A673 (cell line): ENCODE results near the gene IL25. TPM values are rescaled to one million over a fixed set of nuclear protein-coding genes. Genes with fewer than 3 reads are reported as not detected.
"Not testable (repeated sequence)": the region's sequence is repeated elsewhere in the genome, so short reads cannot be mapped to it uniquely, and the experiment has no call there.

Source experiments
- BruUV-seq: library from RNA; stranded (reverse); fragments of 400-500 nt; replicated peaks from 2 replicates; lab custom pipeline; 2021; lab: Mats Ljungman, UMichigan
- CTCF ChIA-PET: fragments of 300-600 bp; sonication (Branson Sonifier 250); formaldehyde crosslinking; loops from one replicate; lab custom pipeline; 2022; ENCODE audit warnings: antibody characterized with exemption; lab: Charles Lee
- POLR2A ChIA-PET: fragments of 300-600 bp; sonication (Branson Sonifier 250); formaldehyde crosslinking; loops from one replicate; lab custom pipeline; 2022; ENCODE audit warnings: antibody characterized with exemption; ENCODE audit not compliant: low non-redundant PET; lab: Charles Lee
- DNase-seq: peaks from one replicate; pipeline ENCODE4 v3.0.0-alpha.2; 2015; ENCODE audit warnings: low spot score
- H3K27ac ChIP-seq: fragments of 200-600 bp; sonication (generic); 2 replicates; pipeline ENCODE4 v1.5.1; 2016; ENCODE audit warnings: mixed run types, low read depth, mild to moderate bottlenecking, mixed read lengths, antibody characterized with exemption, low read length; ENCODE audit not compliant: poor library complexity, severe bottlenecking
- H3K27me3 ChIP-seq: fragments of 200-600 bp; sonication (generic); replicated peaks from 2 replicates; pipeline ENCODE4 v1.6.1; 2017; ENCODE audit warnings: mixed run types, low read depth, mild to moderate bottlenecking, mixed read lengths, antibody characterized with exemption, low read length; ENCODE audit not compliant: insufficient read depth, poor library complexity
- H3K36me3 ChIP-seq: fragments of 200-600 bp; sonication (generic); 2 replicates; pipeline ENCODE4 v1.6.1; 2016; ENCODE audit warnings: mixed run types, mild to moderate bottlenecking, mixed read lengths, antibody characterized with exemption, low read length; ENCODE audit not compliant: insufficient read depth, poor library complexity, severe bottlenecking
- H3K4me1 ChIP-seq: fragments of 200-600 bp; sonication (generic); 2 replicates; pipeline ENCODE4 v1.6.1; 2017; ENCODE audit warnings: mixed run types, mild to moderate bottlenecking, mixed read lengths, antibody characterized with exemption, low read length; ENCODE audit not compliant: insufficient read depth, poor library complexity, severe bottlenecking
- H3K4me3 ChIP-seq: fragments of 200-600 bp; sonication (generic); 2 replicates; pipeline ENCODE4 v1.5.1; 2016; ENCODE audit warnings: low read depth, mixed run types, mild to moderate bottlenecking, mixed read lengths, low read length; ENCODE audit not compliant: poor library complexity, severe bottlenecking
- H3K9me3 ChIP-seq: fragments of 200-600 bp; sonication (generic); 2 replicates; pipeline ENCODE4 v1.6.1; 2016; ENCODE audit warnings: mixed run types, low read depth, mild to moderate bottlenecking, mixed read lengths, antibody characterized with exemption, low read length; ENCODE audit not compliant: poor library complexity, severe bottlenecking
- EZH2 ChIP-seq: fragments of 200-600 bp; sonication (generic); IDR thresholded peaks from 2 replicates; pipeline ENCODE4 v1.6.1; 2017; ENCODE audit warnings: borderline replicate concordance, low read depth, mild to moderate bottlenecking, mixed read lengths, antibody characterized with exemption, low read length; ENCODE audit not compliant: poor library complexity, severe bottlenecking
- intact Hi-C: fragments of 100-400 bp; cut with micrococcal nuclease; formaldehyde crosslinking; loops from one replicate; pipeline ENCODE4 v1.10.0; 2022; ENCODE audit not compliant: unreplicated experiment
- total RNA-seq: library from RNA; stranded (reverse); gene quantifications from 2 replicates; pipeline ENCODE4 v1.2.3, GENCODE V29; 2021
- TF ChIP-seq, protein P1 (sequence below): fragments of 300-800, 200-600 bp; sonication (generic); conservative IDR thresholded peaks from 2 replicates; pipeline ENCODE4 v1.5.1; 2017; ENCODE audit warnings: low read depth, mild to moderate bottlenecking, antibody characterized with exemption, low read length, moderate library complexity, mixed read lengths

Gene IL25
- total RNA-seq, 1 experiment from 2014 or later: not detected

DNA sequence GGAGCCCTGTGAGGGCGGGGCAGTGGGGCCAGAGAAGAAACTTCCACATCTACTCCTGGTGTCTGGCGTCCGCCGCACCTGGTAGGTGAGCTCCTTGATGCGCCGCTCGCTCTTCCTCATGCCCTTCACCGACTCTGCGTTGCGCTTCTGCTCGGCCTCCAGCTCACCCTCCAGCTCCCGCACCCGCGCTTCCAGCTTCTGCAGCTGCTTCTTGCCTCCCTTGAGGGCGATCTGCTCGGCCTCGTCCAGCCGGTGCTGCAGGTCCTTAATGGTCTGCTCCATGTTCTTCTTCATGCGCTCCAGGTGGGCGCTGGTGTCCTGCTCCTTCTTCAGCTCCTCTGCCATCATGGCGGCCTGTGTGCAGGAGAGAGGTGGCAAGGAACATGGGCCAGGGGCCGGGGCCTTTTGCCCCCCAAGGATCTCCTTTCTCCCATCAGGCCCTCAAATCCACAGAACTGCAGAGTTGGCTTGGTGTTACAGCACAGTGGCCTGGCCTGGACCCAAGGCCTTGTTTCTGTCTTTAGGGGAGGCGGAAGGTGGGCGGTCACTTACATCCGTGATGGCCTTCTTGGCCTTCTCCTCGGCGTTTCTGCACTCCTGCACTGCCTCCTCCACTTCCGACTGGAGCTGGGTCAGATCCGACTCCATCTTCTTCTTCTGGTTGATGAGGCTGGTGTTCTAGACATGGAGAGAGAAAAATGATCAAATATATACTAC, 11.9 kb downstream of the IL25 start:
- Histone ChIP-seq H3K36me3 (no peaks in the 10 kb centered on the region), H3K27me3 (no peaks in the 10 kb centered on the region), H3K4me3 (no peak overlapping the region), H3K9me3 (no peaks in the 10 kb centered on the region), H3K4me1 (no peaks in the 10 kb centered on the region), H3K27ac (no peak overlapping the region)
- no peak for TF ChIP-seq EZH2
- TF ChIP-seq, protein P1, sequence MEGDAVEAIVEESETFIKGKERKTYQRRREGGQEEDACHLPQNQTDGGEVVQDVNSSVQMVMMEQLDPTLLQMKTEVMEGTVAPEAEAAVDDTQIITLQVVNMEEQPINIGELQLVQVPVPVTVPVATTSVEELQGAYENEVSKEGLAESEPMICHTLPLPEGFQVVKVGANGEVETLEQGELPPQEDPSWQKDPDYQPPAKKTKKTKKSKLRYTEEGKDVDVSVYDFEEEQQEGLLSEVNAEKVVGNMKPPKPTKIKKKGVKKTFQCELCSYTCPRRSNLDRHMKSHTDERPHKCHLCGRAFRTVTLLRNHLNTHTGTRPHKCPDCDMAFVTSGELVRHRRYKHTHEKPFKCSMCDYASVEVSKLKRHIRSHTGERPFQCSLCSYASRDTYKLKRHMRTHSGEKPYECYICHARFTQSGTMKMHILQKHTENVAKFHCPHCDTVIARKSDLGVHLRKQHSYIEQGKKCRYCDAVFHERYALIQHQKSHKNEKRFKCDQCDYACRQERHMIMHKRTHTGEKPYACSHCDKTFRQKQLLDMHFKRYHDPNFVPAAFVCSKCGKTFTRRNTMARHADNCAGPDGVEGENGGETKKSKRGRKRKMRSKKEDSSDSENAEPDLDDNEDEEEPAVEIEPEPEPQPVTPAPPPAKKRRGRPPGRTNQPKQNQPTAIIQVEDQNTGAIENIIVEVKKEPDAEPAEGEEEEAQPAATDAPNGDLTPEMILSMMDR: no peak
- BruUV-seq: no TSS peak
- DNase-seq: no peak
- ChIA-PET CTCF (no interaction called here), POLR2A (interaction anchor here (0.7 kb wide), 1 partner anchor 9 kb away, joined by 7 read pairs; no protein-coding TSS in a partner anchor)
- intact Hi-C loops: loop anchor here (5.0 kb wide), 1 partner anchor 117 kb away; no protein-coding TSS in a partner anchor

DNA sequence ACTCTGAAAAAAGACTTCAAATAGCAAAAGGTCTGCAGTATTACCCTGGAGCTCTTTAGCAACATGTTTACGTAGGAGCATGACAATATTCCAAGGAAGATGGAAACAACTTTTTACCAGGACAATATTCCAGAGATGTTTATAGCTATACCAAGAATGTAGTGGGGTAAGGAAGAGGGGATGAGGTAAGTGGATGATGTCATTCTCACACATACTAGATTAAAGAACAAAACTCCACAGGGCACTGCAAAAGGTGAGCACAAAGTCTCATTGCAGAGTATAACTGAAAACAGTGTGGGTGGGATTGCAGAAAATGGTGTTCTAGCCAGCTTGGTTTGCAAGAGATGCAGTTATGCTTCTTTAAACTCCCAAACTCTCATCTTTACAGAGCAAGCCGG, 12.6 kb downstream of the IL25 start:
- no peaks in the 10 kb centered on the region for H3K4me1 ChIP-seq
- intact Hi-C loops: no loop called here
- no peak overlapping the region for H3K4me3 ChIP-seq
- no peaks in the 10 kb centered on the region for H3K27me3 ChIP-seq
- no TSS peak for BruUV-seq
- TF ChIP-seq, protein P1: no peak
- TF ChIP-seq EZH2: no peak
- no peaks in the 10 kb centered on the region for H3K9me3 ChIP-seq
- POLR2A ChIA-PET: no interaction called here
- H3K27ac ChIP-seq: no peak overlapping the region
- CTCF ChIA-PET: no interaction called here
- DNase-seq: no peak
- H3K36me3 ChIP-seq: no peaks in the 10 kb centered on the region

GRCh38 chr14:23385642-23386265, 13.1 kb downstream of the IL25 start:
- Histone ChIP-seq H3K4me3 (no peak overlapping the region), H3K27ac (no peak overlapping the region), H3K9me3 (no peaks in the 10 kb centered on the region), H3K27me3 (peaks cover under 1% of the 10 kb centered on the region), H3K4me1 (no peaks in the 10 kb centered on the region), H3K36me3 (no peaks in the 10 kb centered on the region)
- no peak for DNase-seq
- no TSS peak for BruUV-seq
- CTCF ChIA-PET: no interaction called here
- no peak for TF ChIP-seq EZH2
- TF ChIP-seq, protein P1: no peak
- POLR2A ChIA-PET: no interaction called here
- intact Hi-C loops: no loop called here

- H3K36me3 ChIP-seq, H3K4me3 ChIP-seq, H3K27me3 ChIP-seq, DNase-seq, CTCF ChIA-PET, POLR2A ChIA-PET, intact Hi-C loops, BruUV-seq, H3K4me1 ChIP-seq, H3K9me3 ChIP-seq, H3K27ac ChIP-seq: not testable (repeated sequence)
Measured at GRCh38 chr14:23386266-23386657, 13.7 kb downstream of the IL25 start.
